GM21390 (cell line): Measurements from ENCODE around the gene RNH1.

Source experiments
- ATAC-seq: cut with Tn5 transposase; IDR thresholded peaks from one replicate; pipeline ENCODE4 v1.9.1; 2021; ENCODE audit not compliant: unreplicated experiment

RNH1 gene

DNA sequence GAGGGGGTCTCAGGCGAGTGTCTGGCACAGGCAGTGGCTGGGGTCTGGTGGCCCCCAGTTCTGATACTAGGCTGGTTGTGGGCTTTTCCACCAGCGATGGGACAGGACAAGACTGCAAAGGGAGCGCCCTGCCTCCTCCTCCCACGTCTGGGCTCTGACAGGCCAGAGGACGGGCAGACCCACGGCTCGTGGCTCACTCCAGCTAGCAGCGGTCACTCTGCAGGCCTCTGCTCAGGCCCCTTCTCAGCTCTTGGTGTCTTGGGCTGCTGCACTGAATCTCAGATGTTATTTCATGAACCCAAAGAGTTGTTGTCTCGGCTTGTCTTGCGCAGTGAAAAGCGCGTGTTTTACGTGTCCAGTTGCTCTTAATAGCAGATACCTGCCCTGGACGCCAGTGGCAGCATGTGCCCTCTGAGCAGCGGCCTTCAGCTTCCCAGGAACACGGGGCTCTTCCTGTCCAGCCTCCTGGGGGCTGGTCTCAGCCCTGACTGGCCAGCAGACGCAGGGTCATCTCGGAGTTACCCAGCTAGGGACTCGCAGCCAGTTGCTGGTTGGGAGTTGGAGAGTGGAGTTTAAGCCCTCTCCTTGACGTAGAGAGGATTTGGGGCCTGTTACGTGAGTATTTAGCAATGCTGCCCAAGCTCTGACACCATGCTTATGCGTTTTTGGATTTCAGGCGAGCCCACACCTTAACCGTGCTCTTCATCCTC lies 47.4 kb downstream of the RNH1 start:
- no peak for ATAC-seq

DNA sequence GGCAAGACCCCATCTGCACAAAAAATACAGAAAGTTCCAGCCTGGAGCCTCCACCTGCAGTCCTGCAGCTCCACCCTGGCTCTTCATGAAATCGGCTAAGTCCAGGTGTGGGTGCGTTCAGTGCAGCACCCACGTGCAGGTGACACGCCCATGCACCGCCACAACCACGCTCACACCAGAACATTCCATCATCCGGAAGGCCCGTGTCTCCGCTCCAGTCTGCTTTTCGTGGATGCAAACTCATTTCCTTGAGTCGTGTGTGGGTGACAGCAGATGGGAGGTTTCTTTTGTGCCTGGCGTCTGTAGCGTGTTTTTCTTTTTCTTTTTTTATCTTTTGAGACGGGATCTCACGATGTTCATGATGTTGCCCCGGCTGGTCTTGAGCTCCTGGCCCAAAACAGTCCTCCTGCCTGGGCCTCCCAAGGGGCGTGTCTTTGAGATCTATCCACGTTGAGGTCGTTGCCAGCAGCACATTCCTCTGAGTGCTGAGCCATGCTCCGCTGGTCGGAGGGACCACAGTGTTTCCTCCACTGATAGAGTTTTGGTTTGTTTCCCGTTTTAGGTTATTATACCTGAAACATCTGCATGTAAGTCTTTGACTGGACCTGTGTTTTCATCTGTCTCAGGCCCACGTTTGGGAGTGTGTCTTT lies 49.8 kb downstream of the RNH1 start:
- no peak for ATAC-seq

DNA sequence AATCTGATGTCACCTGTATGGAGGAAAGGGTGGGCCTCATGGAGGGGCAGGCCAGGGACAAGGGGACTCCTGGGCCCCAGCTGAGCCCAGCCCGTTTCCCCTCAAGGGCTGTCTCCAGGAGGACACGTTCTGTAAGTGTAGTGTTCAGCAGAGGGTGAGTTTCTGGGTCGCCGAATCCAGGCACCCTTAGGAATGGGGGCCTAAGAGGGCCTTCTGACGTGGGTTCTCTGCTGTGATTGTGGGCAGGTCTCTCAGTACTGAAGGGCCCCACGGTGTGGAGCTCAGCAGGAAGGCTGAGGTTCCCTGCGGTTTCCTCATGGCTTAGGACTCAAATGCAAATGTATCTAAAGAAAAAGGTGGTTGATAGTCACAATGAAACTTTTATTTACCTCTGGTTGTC lies 50.5 kb downstream of the RNH1 start:
- peak; percentile 54 for ATAC-seq

DNA sequence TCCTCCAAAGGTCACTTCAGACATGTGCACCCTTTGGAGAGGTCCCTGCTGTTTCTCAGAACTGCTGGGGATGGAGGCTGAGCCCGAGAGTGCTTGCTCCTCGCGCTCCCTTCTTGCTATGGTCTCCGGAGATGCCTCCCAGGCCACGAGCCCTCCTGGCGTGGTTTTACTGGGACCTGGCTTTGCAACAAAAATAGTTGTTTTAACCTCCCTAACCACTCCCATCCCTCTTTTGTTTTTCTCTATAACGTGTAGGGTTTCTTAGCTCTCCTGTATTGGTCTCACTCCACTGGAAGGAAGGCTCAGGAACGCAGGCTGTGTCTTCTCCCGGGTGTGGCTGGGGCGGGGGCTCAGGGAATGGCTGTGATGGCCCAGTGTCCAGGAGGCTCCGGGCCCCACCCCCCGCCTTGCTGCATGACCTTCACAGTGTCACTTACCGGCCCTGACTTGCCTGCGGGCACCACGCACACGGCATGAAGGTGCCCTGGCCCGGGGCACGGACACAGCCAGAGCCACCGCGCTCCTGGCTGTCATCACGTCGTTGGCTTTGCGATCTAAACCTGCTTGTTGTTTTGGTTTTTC lies 51.4 kb downstream of the RNH1 start:
- no peak for ATAC-seq

DNA sequence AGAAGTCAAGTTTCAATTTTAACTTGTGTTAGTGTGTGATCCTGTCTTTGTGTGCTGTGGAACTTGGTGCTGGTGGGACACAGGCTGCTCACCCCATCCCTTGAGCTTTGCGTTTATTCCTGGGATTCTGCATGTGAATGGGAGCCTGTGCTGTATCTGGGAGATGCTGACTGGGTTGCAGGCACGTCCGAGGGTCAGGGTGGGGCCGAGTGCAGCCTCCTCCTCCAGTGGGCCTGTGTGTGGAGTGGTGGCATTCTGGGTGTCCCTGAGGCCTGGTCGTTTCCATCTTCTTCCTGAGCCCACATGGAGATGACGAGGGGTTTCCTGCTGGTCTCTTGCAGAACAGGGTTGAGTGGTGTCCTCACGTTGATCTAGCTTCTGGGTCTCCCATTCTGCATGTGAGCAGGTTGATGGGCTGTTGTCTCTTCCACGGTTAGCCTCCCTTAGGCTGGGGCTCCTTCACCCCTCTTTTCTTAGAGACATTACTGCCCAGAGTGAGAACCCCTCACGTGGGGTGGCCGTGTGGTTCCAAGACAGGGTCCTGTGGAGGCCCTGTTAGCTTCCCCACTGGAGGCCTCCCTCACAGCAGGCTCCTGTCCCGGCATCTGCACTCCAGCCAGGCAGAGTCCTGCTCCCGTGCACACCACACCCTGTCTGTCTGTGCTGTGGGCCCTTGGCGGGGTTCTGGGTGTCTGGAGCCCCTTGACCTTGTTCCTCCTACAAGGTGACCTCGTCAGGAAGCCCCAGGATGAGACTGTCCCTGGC lies 52.1 kb downstream of the RNH1 start:
- ATAC-seq: no peak

DNA sequence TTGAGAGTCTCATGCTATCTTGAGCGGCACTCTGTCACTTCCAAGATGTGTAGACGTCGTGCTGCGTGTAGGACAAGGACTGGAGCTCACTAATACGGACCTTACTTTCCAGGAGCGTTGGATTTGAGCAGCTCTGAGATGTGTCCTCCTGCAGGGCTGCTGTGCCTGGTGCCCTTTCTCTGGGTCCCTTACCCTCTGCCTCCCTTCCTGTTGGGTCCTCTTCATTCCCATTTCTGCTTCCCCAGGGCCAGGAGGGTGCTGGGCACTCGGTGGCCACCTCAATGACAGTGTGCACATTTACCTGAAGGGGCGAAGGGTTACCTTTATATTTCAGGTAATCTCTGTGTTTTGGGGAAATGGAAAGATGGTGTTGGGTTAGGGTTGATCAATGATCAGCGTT lies 53.0 kb downstream of the RNH1 start:
- no peak for ATAC-seq

DNA sequence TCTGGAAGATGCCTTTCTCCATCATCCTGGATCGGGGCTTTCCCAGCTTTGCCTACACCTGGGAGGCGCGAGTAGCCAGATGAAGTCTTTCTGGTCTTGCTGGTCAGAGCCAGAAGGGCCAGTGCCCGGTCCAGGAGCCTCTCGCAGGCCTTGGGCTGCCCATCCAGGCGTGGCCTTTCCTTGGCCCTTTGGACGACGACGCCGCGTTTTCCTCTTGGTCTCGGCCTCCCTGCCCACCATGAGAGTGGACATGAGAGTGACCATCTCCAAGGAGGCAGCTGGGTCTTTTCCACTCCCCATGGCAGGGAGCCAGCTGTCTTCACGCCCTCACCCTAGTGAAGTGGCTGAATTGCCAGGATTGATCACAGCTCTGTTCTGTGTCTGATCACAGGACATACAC lies 53.5 kb downstream of the RNH1 start:
- ATAC-seq: no peak

DNA sequence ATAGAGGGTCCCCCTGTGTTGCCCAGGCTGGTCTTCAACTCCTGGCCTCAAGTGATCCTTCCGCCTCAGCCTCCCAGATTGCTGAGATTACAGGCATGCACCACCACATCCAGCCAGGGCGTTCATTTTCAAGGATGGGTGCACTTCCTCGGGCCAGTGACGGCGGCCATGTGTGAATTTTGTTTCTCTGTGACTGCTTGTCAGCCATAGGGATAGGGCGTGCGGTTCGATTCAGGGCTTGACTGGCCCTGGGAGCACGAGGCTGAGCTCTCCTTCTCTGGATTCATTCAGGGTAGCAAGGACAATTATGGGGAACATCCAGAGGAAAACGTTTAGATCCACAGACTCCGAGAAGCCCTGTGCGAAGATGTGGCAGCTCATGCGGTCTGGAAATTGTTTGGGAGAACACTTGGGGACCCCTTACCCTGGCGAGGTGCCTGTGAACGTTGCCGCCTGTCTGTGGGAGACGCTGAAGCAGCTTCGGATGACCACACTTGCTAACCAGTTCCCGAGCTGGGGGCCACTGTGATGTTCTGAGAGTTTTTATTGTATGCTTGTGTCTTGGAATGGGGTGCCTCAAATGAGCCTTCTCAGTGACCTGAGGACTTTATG lies 54.0 kb downstream of the RNH1 start:
- no peak for ATAC-seq

DNA sequence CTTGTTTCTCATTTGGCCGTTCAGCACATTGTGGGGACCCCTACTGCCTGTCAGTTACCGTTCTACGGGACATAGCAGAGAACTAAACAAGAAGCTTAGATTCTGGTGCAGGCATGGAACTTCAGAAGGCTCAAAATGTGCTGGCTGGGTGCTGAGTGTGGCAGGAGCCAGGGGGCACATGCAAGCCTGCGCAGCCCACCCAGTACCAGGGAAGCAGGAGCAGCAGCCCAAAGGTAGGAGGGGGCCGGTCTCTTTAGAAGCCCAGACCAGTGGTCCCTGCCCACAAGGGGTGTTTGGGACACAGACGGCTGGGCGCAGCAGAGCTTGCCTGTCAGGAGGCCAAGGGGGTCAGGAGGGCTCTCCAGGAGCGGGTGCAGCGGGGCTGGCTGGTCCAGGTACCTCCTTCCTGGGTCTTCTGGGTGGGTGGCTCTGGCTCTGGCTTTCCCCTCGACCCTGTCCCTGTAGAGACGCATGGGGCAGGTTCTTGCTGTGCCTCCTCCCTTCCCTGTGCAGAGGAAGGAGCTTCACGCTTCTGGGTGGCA lies 54.8 kb downstream of the RNH1 start:
- no peak for ATAC-seq

DNA sequence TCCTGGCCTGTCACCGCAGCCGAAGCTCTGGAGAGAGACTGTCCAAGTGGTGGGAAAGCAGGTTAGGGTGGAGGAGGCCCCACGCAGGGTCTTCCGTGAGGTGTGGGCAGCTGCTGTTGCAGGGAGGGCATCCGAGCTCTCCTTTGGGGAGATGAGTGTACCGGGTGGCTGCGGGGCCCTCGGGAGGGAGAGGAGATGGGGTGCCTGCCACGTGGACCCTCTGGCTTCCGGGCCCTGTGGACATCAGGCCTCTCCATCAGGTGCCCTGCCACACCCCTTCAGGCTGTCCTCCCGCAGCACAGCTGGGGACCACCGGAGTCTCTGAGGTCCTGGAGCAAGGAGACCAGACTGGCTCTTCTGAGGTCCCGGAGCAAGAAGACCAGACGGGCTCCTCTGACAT lies 55.3 kb downstream of the RNH1 start:
- no peak for ATAC-seq

DNA sequence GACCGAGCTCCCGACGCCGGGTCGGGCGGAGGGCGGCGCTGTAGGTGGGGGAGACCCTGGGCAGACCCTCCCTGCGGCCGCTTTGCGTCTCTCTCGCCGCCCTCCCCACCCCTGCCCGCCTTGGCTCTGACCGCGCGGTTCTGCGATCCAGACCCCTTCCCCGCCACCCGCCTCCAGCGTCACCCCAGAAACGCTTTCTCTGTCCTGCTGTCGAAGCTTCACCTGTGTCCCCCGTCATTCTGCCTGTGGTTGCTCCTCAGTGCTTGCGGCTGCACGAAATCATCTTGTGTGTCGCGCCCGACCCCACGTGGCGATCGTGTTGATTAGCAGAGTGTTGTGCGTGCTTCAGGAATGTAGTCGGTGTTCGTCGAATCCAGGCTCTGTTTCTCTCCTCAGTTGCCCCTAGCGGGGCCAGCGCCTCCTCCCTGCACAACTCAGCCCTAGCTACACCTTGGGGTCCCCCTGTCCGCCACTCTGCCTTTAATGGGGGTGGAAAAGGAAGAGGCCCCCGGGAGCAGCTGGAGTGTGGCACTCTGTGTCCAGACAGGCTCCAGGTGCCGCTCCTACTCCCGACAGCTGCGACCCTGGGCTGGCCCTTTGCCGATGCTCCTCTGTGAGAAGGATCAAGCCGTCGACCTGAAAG lies 56.1 kb downstream of the RNH1 start:
- peak; percentile 1 for ATAC-seq

DNA sequence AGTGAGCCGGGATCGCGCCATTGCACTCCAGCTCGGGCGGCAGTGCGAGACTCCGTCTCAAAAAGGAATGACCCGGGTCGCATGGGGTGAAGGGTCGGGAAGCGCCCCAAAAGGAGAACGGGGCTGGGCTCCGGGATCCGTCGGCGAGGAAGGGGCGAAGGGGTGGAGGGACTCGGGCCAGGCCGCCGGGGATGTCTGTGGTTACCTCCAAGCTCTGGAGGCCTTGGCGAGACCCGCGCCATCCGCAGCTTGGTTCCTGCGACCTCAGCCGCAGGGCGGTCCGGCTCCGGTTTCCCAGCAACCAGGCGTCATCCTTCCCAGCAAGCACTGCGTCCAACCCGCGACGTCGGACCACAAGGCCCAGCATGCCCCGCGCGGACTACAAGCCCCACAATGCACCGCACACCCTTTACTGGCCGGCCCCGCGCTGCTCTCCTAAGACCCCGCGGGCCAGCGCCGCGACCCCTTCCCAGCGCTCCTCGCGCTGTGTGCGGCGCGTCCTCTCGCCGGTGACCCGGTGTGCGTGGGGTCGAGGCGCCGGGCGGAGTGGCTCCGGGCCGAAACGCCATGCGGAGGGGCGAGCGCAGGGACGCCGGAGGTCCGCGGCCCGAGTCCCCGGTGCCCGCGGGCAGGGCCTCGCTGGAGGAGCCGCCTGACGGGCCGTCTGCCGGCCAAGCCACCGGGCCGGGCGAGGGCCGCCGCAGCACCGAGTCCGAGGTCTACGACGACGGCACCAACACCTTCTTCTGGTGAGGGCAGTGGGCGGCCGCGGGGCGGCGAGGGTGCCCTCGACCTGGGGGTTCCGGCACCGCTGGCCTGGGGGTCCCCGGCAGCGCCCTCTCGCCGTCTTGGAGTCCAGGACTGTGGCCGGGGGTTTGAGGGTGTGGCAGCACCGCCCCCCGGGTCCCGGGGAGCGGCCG lies 56.9 kb downstream of the RNH1 start, which contains the start of gene PTDSS2:
TSS of gene PTDSS2 (plus strand) at position 391 of the 920 bp plus-strand sequence. CDS start at position 568, 177 bp downstream.
- peak; percentile 71 for ATAC-seq

DNA sequence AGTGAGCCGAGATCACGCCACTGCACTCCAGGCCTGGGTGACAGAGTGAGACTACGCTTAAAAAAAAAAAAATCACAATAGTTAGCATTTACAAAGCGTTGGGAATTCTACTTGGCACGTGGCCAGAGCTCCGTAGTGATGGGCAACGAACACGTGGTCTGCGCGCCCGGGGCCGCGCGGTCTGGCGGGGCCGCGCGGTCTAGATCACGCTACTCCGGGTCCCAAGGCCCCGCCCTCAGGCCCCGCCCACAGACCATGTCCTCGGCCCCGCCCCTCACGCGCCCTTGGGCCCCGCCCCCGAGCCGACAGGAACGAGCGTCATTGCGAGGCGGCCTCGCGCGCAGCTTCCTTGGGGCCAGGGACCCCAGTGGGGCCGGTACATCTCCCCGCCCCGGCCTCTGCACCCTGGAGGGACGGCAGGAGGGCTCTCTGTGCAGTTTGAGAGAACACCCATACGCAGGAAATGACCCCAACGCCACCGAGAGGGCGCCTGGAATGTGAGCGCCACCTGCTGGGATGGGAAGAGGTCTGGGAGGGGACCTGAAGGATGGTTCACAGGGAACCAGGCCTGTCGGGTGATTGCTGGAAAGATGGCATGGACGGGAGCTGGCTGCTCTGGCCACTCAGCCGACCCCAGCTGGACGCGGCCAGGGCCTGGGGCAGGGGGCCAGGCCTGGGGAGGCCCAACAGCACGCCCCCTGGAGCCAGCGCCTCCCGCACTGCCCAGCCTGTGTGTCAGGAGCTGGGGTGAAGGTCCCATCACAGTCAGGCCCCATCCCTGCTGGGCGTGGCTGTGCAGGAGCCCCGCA lies 58.9 kb downstream of the RNH1 start:
- peak; percentile 60 for ATAC-seq

DNA sequence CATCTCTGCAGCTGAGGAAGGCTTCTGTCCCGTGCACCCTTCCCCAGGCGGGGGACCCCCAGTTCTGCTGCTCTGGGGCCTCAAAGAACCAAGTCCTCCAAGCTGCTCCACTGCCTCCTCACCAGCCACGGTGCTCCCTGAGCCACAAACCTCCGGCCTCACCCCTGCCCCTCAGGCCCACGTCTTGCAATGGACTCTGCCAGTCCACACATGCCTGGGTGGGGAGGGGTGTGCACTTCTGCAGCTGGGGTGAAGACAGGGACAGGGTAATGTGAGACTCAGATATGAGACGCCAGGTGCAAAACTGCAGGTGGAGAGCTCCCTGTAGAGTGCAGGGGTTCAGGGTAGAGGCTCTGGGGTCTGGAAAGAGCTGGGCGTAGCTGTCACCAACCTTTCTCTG lies 60.2 kb downstream of the RNH1 start:
- no peak for ATAC-seq

DNA sequence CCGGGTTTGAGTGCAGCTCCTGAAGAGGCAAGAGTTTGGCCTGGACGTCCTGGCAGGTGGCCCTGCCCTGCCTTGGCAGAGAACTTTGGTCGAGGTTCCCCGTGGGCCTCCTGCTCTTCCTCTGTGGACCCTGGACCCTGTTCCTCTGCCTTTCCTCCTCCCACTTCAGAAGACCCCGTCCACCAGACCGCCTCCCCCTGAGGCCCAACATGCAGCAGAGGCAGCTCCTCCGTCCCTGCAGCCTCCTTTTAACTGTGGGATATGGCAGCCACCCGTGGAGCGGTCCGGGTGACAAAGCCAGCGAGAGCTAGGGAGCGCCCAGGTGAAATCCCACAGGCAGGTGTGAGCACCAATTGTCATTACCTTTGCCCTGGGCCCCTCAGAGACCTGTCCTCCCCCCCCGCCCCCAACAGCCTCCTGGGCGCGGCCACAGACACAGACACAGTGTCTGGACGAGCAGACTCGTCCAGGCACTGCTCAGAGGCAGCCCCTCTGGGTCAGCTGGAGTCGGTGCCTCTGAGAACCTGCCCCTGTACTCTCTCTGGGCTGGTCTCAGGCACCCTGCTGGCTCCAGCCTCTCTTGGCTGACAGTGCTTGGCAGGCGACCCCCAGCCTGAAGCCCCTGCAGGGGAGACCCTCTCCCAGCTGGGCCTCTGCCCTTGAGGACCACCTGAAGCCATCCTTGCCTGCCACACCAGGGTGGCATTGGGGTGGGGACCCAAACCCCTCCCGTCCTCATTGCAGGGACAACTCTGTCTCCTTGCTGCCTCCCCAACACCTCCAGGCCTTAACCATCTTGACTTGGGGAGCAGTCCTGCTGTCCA lies 61.1 kb downstream of the RNH1 start:
- ATAC-seq: no peak
